IMR-90 (cell line): Measurements from ENCODE around the gene MYO7B. TPM values are rescaled to one million over a fixed set of nuclear protein-coding genes. Genes with fewer than 3 reads are reported as not detected.

Source experiments
- ATAC-seq: fragments of 200-7000 bp; cut with Tn5 transposase; 2 replicates; pipeline ENCODE4 v1.9.1; 2020; ENCODE audit warnings: low read depth, mild to moderate bottlenecking, moderate library complexity
- BruUV-seq: library from RNA; stranded (reverse); fragments of 400-500 nt; replicated peaks from 2 replicates; lab custom pipeline; 2021; lab: Mats Ljungman, UMichigan
- CTCF ChIA-PET: fragments of 300-600 bp; formaldehyde crosslinking; extraction: SDS; loops from one replicate; lab custom pipeline; 2021; ENCODE audit warnings: antibody characterized with exemption; lab: Yijun Ruan, JAX
- POLR2A ChIA-PET: fragments of 300-600 bp; sonication (Branson Sonifier 250); formaldehyde crosslinking; loops from one replicate; lab custom pipeline; 2022; ENCODE audit warnings: antibody characterized with exemption; ENCODE audit not compliant: unreplicated experiment; lab: Charles Lee
- DNase-seq: peaks from one replicate; pipeline ENCODE4 v3.0.0; 2013
- H2AFZ ChIP-seq: replicated peaks from 2 replicates; pipeline ENCODE3; 2013; ENCODE audit warnings: low read length, mild to moderate bottlenecking; ENCODE audit not compliant: poor library complexity
- H2AK5ac ChIP-seq: 2 replicates; pipeline ENCODE4 v1.6.1; 2013; ENCODE audit warnings: low read depth, low read length, inconsistent platforms
- H2AK9ac ChIP-seq: replicated peaks from 2 replicates; pipeline ENCODE3; 2013; ENCODE audit warnings: mild to moderate bottlenecking, low read depth, low read length, moderate library complexity; ENCODE audit not compliant: poor library complexity
- H2BK120ac ChIP-seq: 2 replicates; pipeline ENCODE4 v1.6.1; 2013; ENCODE audit warnings: low read depth, low read length, inconsistent platforms
- H2BK15ac ChIP-seq: 3 replicates; pipeline ENCODE4 v1.6.1; 2013; ENCODE audit warnings: low read depth, low read length, inconsistent platforms
- H2BK20ac ChIP-seq: 2 replicates; pipeline ENCODE4 v1.6.1; 2013; ENCODE audit warnings: low read depth, mild to moderate bottlenecking, inconsistent platforms, low read length, moderate library complexity
- H2BK5ac ChIP-seq: 2 replicates; pipeline ENCODE4 v1.6.1; 2013; ENCODE audit warnings: mild to moderate bottlenecking, low read depth, low read length, inconsistent platforms; ENCODE audit not compliant: poor library complexity, severe bottlenecking
- H3K14ac ChIP-seq: replicated peaks from 2 replicates; pipeline ENCODE4 v1.6.1; 2013; ENCODE audit warnings: low read depth, low read length, inconsistent platforms
- H3K18ac ChIP-seq: 2 replicates; pipeline ENCODE4 v1.6.1; 2013; ENCODE audit warnings: low read depth, low read length, control low read depth
- H3K23ac ChIP-seq: 2 replicates; pipeline ENCODE4 v1.6.1; 2013; ENCODE audit warnings: low read depth, low read length, inconsistent platforms
- H3K27ac ChIP-seq: 2 replicates; pipeline ENCODE4 v1.5.1; 2013; ENCODE audit warnings: mild to moderate bottlenecking, control low read depth, low read length; ENCODE audit not compliant: insufficient read depth
- H3K27me3 ChIP-seq: 2 replicates; pipeline ENCODE4 v1.6.1; 2013; ENCODE audit warnings: low read length; ENCODE audit not compliant: control insufficient read depth, insufficient read depth
- H3K36me3 ChIP-seq: 2 replicates; pipeline ENCODE4 v1.6.1; 2013; ENCODE audit warnings: low read length, mixed read lengths; ENCODE audit not compliant: control insufficient read depth, insufficient read depth
- H3K4ac ChIP-seq: 2 replicates; pipeline ENCODE4 v1.6.1; 2013; ENCODE audit warnings: low read depth, low read length, inconsistent platforms
- H3K4me1 ChIP-seq: 2 replicates; pipeline ENCODE4 v1.6.1; 2013; ENCODE audit warnings: low read length, mixed read lengths; ENCODE audit not compliant: control insufficient read depth, insufficient read depth
- H3K4me2 ChIP-seq: 2 replicates; pipeline ENCODE4 v1.6.1; 2013; ENCODE audit warnings: low read depth, mild to moderate bottlenecking, control low read depth, low read length, moderate library complexity
- H3K4me3 ChIP-seq: 2 replicates; pipeline ENCODE4 v1.5.1; 2013; ENCODE audit warnings: low read depth, mild to moderate bottlenecking, control low read depth, low read length, moderate library complexity; ENCODE audit not compliant: insufficient read depth
- H3K56ac ChIP-seq: 2 replicates; pipeline ENCODE4 v1.6.1; 2013; ENCODE audit warnings: low read length, inconsistent platforms; ENCODE audit not compliant: insufficient read depth; ENCODE audit errors: extremely low read depth
- H3K79me1 ChIP-seq, 2 experiments: 2 replicates each; pipeline ENCODE4 v1.6.1; 2013; ENCODE audit warnings: low read length in 2 of 2, inconsistent platforms in 1 of 2, low read depth in 1 of 2
- H3K9ac ChIP-seq: 2 replicates; pipeline ENCODE4 v1.6.1; 2013; ENCODE audit warnings: low read depth, low read length, control low read depth
- H3K9me1 ChIP-seq: 2 replicates; pipeline ENCODE4 v1.6.1; 2013; ENCODE audit warnings: low read length, inconsistent platforms; ENCODE audit not compliant: insufficient read depth
- H3K9me3 ChIP-seq: 2 replicates; pipeline ENCODE4 v1.6.1; 2013; ENCODE audit warnings: low read length; ENCODE audit not compliant: control insufficient read depth, insufficient read depth
- H4K20me1 ChIP-seq: 2 replicates; pipeline ENCODE4 v1.6.1; 2013; ENCODE audit warnings: low read length, inconsistent platforms; ENCODE audit not compliant: insufficient read depth
- H4K5ac ChIP-seq: 2 replicates; pipeline ENCODE4 v1.6.1; 2013; ENCODE audit warnings: mild to moderate bottlenecking, low read depth, low read length, control low read depth
- H4K8ac ChIP-seq, 2 experiments: 2 replicates each; pipeline ENCODE4 v1.6.1; 2013; ENCODE audit warnings: low read depth in 2 of 2, low read length in 2 of 2, control low read depth in 1 of 2, inconsistent platforms in 1 of 2
- H4K91ac ChIP-seq: 2 replicates; pipeline ENCODE4 v1.6.1; 2013; ENCODE audit warnings: low read depth, low read length, inconsistent platforms; ENCODE audit not compliant: insufficient read depth
- CEBPB ChIP-seq: IDR thresholded peaks from 2 replicates; pipeline ENCODE4 v1.6.1; 2012; ENCODE audit warnings: low read depth, low read length, improper control_type of control experiment
- FOS ChIP-seq: fragments of 150-350 bp; IDR thresholded peaks from 2 replicates; pipeline ENCODE4 v1.6.1; 2016; ENCODE audit warnings: low read depth, low read length
- MAFK ChIP-seq: IDR thresholded peaks from 2 replicates; pipeline ENCODE4 v1.6.1; 2012; ENCODE audit warnings: low read depth, low read length, improper control_type of control experiment
- MXI1 ChIP-seq: IDR thresholded peaks from 2 replicates; pipeline ENCODE4 v1.6.1; 2012; ENCODE audit warnings: low read depth, mild to moderate bottlenecking, low read length, moderate library complexity, borderline replicate concordance
- RCOR1 ChIP-seq: IDR thresholded peaks from 2 replicates; pipeline ENCODE4 v1.6.1; 2012; ENCODE audit warnings: mild to moderate bottlenecking, low read length, improper control_type of control experiment; ENCODE audit not compliant: insufficient replicate concordance
- WGBS, 2 experiments: methylation state at CpG; one replicate each; pipeline versions ENCODE4 v1.1.5 to v1.1.7; 2013; ENCODE audit warnings: missing lambda C conversion rate in 2 of 2; ENCODE audit not compliant: insufficient read length in 1 of 2; ENCODE audit errors: extremely low coverage in 2 of 2; 5-methylcytosine and 5-hydroxymethylcytosine counted together
- dilution Hi-C: fragments of 300-500 bp; cut with HindIII; formaldehyde crosslinking; loops from one replicate; pipeline ENCODE4 v1.14.3; 2018; ENCODE audit warnings: low sequenced_read_pairs; ENCODE audit not compliant: unreplicated experiment
- in situ Hi-C: fragments of 300-500 bp; cut with MboI; formaldehyde crosslinking; loops from 3 replicates; pipeline ENCODE4 v1.14.3; 2019; ENCODE audit warnings: low sequenced_read_pairs, inconsistent platforms, mixed read lengths
- intact Hi-C: fragments of 100-400 bp; cut with micrococcal nuclease; formaldehyde crosslinking; loops from 2 replicates; pipeline ENCODE4 v1.10.0; 2022
- polyA plus RNA-seq, 3 experiments: library from polyadenylated mRNA; depleted of rRNA; stranded (reverse); fragments of >200 nt; gene quantifications; 2 replicates each; pipeline ENCODE4 v1.2.3, GENCODE V29; 2012; ENCODE audit warnings: low replicate concordance in 1 of 3
- total RNA-seq: library from RNA; depleted of rRNA; stranded (reverse); fragments of >200 nt; gene quantifications from 2 replicates; pipeline ENCODE4 v1.2.3, GENCODE V29; 2012

The MYO7B gene
- total and polyA plus RNA-seq, 2 of the 4 experiments (the other 2 are of a cell fraction), result 0.18 to 0.46 TPM

DNA sequence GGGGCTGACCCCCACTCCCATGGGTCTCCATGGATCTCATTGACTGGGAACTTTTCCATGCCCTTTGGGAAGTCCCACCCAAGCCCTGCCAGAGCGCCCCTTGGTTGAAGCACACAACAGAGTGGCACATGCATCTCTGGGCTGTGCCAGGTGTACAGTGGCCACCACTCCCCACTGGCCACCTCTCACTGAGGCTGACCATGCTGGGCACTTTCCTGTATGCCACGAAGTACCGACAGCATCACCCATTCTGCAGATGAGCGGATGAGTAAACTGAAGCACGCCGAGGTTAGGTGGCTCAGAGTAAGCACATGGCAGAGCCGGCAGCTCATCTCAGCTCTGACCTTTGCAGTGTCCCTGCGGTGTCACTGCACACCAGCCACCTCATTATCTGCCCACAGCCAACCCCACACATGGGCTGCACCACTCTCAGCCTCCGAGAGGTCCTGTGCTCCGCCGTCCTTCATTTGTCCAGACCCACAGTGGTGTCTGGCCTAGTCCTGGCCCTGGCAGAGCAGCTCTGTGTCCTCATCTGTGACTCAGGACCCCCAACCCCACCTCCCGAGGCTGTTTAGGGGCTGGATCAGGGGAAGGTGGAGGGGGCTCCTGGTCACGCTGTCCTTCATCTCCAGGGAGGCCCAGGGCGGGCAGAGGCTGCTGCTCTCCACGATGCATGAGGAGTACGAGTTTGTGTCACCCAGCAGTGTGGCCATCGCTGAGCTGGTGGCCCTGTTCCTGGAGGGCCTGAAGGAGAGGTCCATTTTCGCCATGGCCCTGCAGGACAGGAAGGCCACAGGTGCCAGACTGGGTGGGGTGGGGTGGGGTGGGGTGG, 92.5 kb downstream of the MYO7B start:
- dilution Hi-C loops, result no loop called here
- no peak for DNase-seq

More for the DNA sequence above, 92.5 kb downstream of the MYO7B start:
- H3K14ac ChIP-seq, result no peak overlapping the region
- H4K5ac ChIP-seq, result no peak overlapping the region
- H3K56ac ChIP-seq, result no peak overlapping the region
- no peak overlapping the region for H2AK5ac ChIP-seq
- no peak overlapping the region for H2AK9ac ChIP-seq
- H3K9me3 ChIP-seq, result no peaks in the 10 kb centered on the region
- peaks cover 6% of the 10 kb centered on the region; the same call in 1 of the 2 replicates for H3K9me1 ChIP-seq
- in situ Hi-C loops, result no loop called here
- 100% methylated on average over 1 of the region's 18 CpGs; no CpG with 5 or more reads in 1 of the 2 experiments for WGBS, 2 experiments
- no peak overlapping the region for H3K27ac ChIP-seq
- H4K91ac ChIP-seq, result no peak overlapping the region
- H2BK20ac ChIP-seq, result no peak overlapping the region
- no peak overlapping the region for H2BK5ac ChIP-seq
- H4K20me1 ChIP-seq, result no peaks in the 10 kb centered on the region
- no peak overlapping the region for H3K4me3 ChIP-seq
- ATAC-seq, result no peak
- no peak overlapping the region for H2BK15ac ChIP-seq
- no peak overlapping the region for H3K23ac ChIP-seq
- TF ChIP-seq MAFK (no peak), FOS (no peak), CEBPB (no peak), RCOR1 (no peak), MXI1 (no peak)
- no peaks in the 10 kb centered on the region for H3K36me3 ChIP-seq
- H3K4ac ChIP-seq, result no peak overlapping the region
- POLR2A ChIA-PET, result no interaction called here
- no peak overlapping the region for H3K18ac ChIP-seq
- H3K4me2 ChIP-seq, result no peak overlapping the region
- H2BK120ac ChIP-seq, result no peak overlapping the region
- no peak overlapping the region for H2AFZ ChIP-seq
- BruUV-seq, result no TSS peak
- no peaks in the 10 kb centered on the region; the same call in 1 of the 2 replicates for H3K27me3 ChIP-seq
- peaks cover 5% of the 10 kb centered on the region for H3K4me1 ChIP-seq
- no peaks in the 10 kb centered on the region for H3K79me1 ChIP-seq
- CTCF ChIA-PET, result no interaction called here
- intact Hi-C loops, result no loop called here
- H4K8ac ChIP-seq, result no peak overlapping the region
- no peak overlapping the region for H3K9ac ChIP-seq
